ENCODE measurements around the gene PTPRM. TPM values are rescaled to one million over a fixed set of nuclear protein-coding genes. Genes with fewer than 3 reads are reported as not detected.

Gene PTPRM
- total and polyA plus RNA-seq, 2 donors (not counting 3 experiments of a cell fraction or from before 2014, with no cell fraction given) = 37.4 to 43.7 TPM

DNA sequence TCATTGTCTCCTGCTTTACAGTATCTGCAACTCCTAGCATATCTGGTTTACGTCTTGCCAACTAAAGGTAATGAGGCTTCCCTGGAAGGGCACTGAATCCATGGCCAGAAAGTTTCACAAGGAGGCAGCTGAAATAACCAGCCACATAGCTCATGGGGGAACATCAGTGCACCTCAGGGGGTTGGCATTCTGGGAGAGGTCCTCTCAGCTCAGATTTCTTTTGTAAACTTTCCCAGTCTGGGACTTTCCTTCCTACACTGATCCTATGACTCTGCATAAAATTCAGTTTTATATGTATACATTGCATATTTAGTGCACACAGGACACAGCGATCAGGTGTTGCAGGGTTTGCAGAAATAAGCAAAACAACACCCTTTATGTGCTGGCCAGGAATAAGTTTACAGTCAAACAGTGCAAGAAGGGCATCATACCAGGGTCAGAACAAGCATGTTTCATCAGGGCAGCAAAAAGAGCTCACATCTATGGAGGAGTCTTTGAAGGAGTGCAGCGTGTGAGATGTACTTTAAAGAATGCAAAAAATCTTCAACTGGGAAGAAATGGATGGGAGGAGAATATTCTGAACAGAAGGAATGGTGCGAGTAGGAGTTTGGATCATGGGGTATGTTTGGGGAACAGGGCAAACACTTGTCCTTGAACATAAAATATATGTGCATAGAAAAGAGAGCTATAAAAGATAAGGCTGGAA is 801.5 kb downstream of the PTPRM start:
- FAIRE-seq = no peak
- POLR2A ChIA-PET = no interaction called here
- dilution Hi-C loops (cut with MboI; ENCODE audit: extremely low pct_ligation_motif_present, low sequenced_read_pairs) = no loop called here

More for the DNA sequence above, 801.5 kb downstream of the PTPRM start:
- H3K4me1 ChIP-seq (ENCODE audit: control insufficient read depth, extremely low read depth, insufficient read depth, low read length) = no peaks in the 10 kb centered on the region
- BruUV-seq (replicated peaks) = no TSS peak
- no peak for DNase-seq (ENCODE audit: low read depth, low spot score)
- H3K9me3 ChIP-seq (replicated peaks; ENCODE audit: control insufficient read depth, insufficient read depth, low read length) = no peaks in the 10 kb centered on the region
- H2AFZ ChIP-seq (ENCODE audit: low read depth, low read length) = no peak overlapping the region
- H3K36me3 ChIP-seq (ENCODE audit: control insufficient read depth in 2 of 2, extremely low read depth in 1 of 2, insufficient read depth in 2 of 2, low read length in 2 of 2) = no peaks in the 10 kb centered on the region
- no peak overlapping the region for H3K4me2 ChIP-seq (ENCODE audit: insufficient read depth, low read length)
- intact Hi-C loops (cut with micrococcal nuclease) = no loop called here
- H3K27ac ChIP-seq (ENCODE audit: insufficient read depth, low read depth, low read length) = no peak overlapping the region
- no peak for TF ChIP-seq GATA2 (IDR thresholded peaks at IDR 0.05; ENCODE audit: insufficient read depth, insufficient read length, low read depth, low read length)
- no peak for TF ChIP-seq POLR2A (IDR thresholded peaks at IDR 0.05; ENCODE audit: low read depth, low read length)
- no peak for TF ChIP-seq EZH2 (IDR thresholded peaks at IDR 0.05; ENCODE audit: borderline replicate concordance, low read depth, low read length, severe bottlenecking)
- no peak for TF ChIP-seq FOS (IDR thresholded peaks at IDR 0.05; ENCODE audit: borderline replicate concordance, insufficient read depth, low read length)
- no peak for TF ChIP-seq POLR2AphosphoS5 (IDR thresholded peaks at IDR 0.05; ENCODE audit: insufficient read depth, low read depth, low read length)
- no peak for TF ChIP-seq MYC (IDR thresholded peaks at IDR 0.05; ENCODE audit: low read depth, low read length)
- TF ChIP-seq, protein P1, sequence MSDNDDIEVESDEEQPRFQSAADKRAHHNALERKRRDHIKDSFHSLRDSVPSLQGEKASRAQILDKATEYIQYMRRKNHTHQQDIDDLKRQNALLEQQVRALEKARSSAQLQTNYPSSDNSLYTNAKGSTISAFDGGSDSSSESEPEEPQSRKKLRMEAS (IDR thresholded peaks at IDR 0.05; ENCODE audit: insufficient read depth, insufficient read length) = no peak
- TF ChIP-seq JUN (IDR thresholded peaks at IDR 0.05; ENCODE audit: borderline replicate concordance, insufficient read depth, insufficient read length, low read depth) = no peak
- TF ChIP-seq, protein P2, sequence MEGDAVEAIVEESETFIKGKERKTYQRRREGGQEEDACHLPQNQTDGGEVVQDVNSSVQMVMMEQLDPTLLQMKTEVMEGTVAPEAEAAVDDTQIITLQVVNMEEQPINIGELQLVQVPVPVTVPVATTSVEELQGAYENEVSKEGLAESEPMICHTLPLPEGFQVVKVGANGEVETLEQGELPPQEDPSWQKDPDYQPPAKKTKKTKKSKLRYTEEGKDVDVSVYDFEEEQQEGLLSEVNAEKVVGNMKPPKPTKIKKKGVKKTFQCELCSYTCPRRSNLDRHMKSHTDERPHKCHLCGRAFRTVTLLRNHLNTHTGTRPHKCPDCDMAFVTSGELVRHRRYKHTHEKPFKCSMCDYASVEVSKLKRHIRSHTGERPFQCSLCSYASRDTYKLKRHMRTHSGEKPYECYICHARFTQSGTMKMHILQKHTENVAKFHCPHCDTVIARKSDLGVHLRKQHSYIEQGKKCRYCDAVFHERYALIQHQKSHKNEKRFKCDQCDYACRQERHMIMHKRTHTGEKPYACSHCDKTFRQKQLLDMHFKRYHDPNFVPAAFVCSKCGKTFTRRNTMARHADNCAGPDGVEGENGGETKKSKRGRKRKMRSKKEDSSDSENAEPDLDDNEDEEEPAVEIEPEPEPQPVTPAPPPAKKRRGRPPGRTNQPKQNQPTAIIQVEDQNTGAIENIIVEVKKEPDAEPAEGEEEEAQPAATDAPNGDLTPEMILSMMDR (IDR thresholded peaks at IDR 0.05; ENCODE audit: extremely low read depth in 1 of 2, insufficient read depth in 1 of 2, low read depth in 1 of 2, low read length in 2 of 2) = no peak
- CTCF ChIA-PET = interaction anchor here (0.9 kb wide), 1 partner anchor 112 kb away, joined by 5 read pairs; no protein-coding TSS in a partner anchor
- H3K9me1 ChIP-seq (replicated peaks; ENCODE audit: control insufficient read depth, extremely low read depth, insufficient read depth, low read length) = no peaks in the 10 kb centered on the region
- H3K9ac ChIP-seq (replicated peaks; ENCODE audit: extremely low read depth, insufficient read depth, low read length) = no peak overlapping the region
- no peaks in the 10 kb centered on the region for H4K20me1 ChIP-seq (replicated peaks; ENCODE audit: control insufficient read depth, extremely low read depth, insufficient read depth, low read length)
- no peaks in the 10 kb centered on the region for H3K79me2 ChIP-seq (ENCODE audit: control insufficient read depth, insufficient read depth, low read length)
- H3K27me3 ChIP-seq (ENCODE audit: control insufficient read depth in 2 of 2, insufficient read depth in 2 of 2, low read length in 2 of 2) = peaks cover 7 to 9% of the 10 kb centered on the region in 2 experiments
- no peak overlapping the region for H3K4me3 ChIP-seq (replicated peaks in 1 of 3; ENCODE audit: insufficient read depth in 1 of 3, low read depth in 1 of 3, low read length in 3 of 3)

Data from endothelial cell of umbilical vein (primary cell).